Measurements from ENCODE around the gene BRF1.

BRF1 gene

GRCh38 chr14:105209091-105209490 lies 91.7 kb downstream of the BRF1 start:
- H3K36me3 ChIP-seq (ENCODE audit: insufficient read depth, low read length), result peaks cover 35% of the 10 kb centered on the region; the same call in 1 of the 2 replicates
- H3K27me3 ChIP-seq (ENCODE audit: insufficient read depth, low read length, poor library complexity, severe bottlenecking), result no peaks in the 10 kb centered on the region
- H2AFZ ChIP-seq (ENCODE audit: low read length), result no peak overlapping the region
- H3K4me1 ChIP-seq (ENCODE audit: insufficient read depth, low read length, poor library complexity, severe bottlenecking), result no peaks in the 10 kb centered on the region
- no peaks in the 10 kb centered on the region for H4K20me1 ChIP-seq (ENCODE audit: insufficient read depth, low read length, poor library complexity, severe bottlenecking)
- no peak overlapping the region for H3K4me2 ChIP-seq (ENCODE audit: low read depth, low read length, poor library complexity, severe bottlenecking)
- no peak overlapping the region for H3K4me3 ChIP-seq (ENCODE audit: low read length, poor library complexity, severe bottlenecking)
- H3K9me3 ChIP-seq (ENCODE audit: insufficient read depth, low read depth, low read length), result no peaks in the 10 kb centered on the region
- TF ChIP-seq EZH2phosphoT487 (IDR thresholded peaks at IDR 0.05; ENCODE audit: borderline replicate concordance) (no peak), CTCF (conservative IDR thresholded peaks at IDR 0.05; ENCODE audit: low read length) (no peak)
- no peaks in the 10 kb centered on the region for H3K79me2 ChIP-seq (ENCODE audit: insufficient read depth, low read length)
- H3K9ac ChIP-seq (ENCODE audit: low read depth, low read length, poor library complexity, severe bottlenecking), result no peak overlapping the region
- no peaks in the 10 kb centered on the region for H3K9me2 ChIP-seq (replicated peaks; ENCODE audit: low read depth, low read length)
- no peaks in the 10 kb centered on the region for H3F3A ChIP-seq (ENCODE audit: low read depth)

DNA sequence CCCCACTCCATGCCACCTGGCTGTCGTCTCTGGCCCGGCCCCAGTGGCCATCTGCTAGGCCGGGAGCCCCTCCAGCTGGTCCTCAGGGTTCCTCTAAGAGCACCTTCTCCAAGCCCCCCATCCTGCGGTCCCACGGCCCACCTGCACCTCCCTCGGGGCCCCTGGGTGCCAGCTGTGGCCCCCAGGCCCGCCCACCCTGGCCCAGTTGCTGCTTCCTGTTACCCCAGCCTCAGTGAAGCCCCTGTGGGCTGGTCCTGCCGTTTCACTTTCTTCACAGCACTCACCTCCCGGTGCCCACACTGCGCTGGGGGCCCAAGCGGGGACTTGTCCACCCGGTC lies 92.1 kb downstream of the BRF1 start:
- Histone ChIP-seq H2AFZ (ENCODE audit: low read length) (no peak overlapping the region), H3K27me3 (ENCODE audit: insufficient read depth, low read length, poor library complexity, severe bottlenecking) (no peaks in the 10 kb centered on the region), H3K4me3 (ENCODE audit: low read length, poor library complexity, severe bottlenecking) (no peak overlapping the region), H3K4me1 (ENCODE audit: insufficient read depth, low read length, poor library complexity, severe bottlenecking) (no peaks in the 10 kb centered on the region), H3K79me2 (ENCODE audit: insufficient read depth, low read length) (no peaks in the 10 kb centered on the region), H3K9me2 (replicated peaks; ENCODE audit: low read depth, low read length) (no peaks in the 10 kb centered on the region), H4K20me1 (ENCODE audit: insufficient read depth, low read length, poor library complexity, severe bottlenecking) (no peaks in the 10 kb centered on the region), H3K4me2 (ENCODE audit: low read depth, low read length, poor library complexity, severe bottlenecking) (no peak overlapping the region), H3K9ac (ENCODE audit: low read depth, low read length, poor library complexity, severe bottlenecking) (no peak overlapping the region), H3K9me3 (ENCODE audit: insufficient read depth, low read depth, low read length) (no peaks in the 10 kb centered on the region), H3F3A (ENCODE audit: low read depth) (no peaks in the 10 kb centered on the region), H3K36me3 (ENCODE audit: insufficient read depth, low read length) (peaks cover 35% of the 10 kb centered on the region; the same call in 1 of the 2 replicates)
- TF ChIP-seq CTCF (conservative IDR thresholded peaks at IDR 0.05; ENCODE audit: low read length) (no peak), EZH2phosphoT487 (IDR thresholded peaks at IDR 0.05; ENCODE audit: borderline replicate concordance) (no peak)

GRCh38 chr14:105207996-105208737 lies 92.6 kb downstream of the BRF1 start:
- TF ChIP-seq CTCF (conservative IDR thresholded peaks at IDR 0.05; ENCODE audit: low read length) (no peak), EZH2phosphoT487 (IDR thresholded peaks at IDR 0.05; ENCODE audit: borderline replicate concordance) (no peak)
- Histone ChIP-seq H3K4me1 (ENCODE audit: insufficient read depth, low read length, poor library complexity, severe bottlenecking) (peaks cover 2% of the 10 kb centered on the region), H3K79me2 (ENCODE audit: insufficient read depth, low read length) (no peaks in the 10 kb centered on the region), H3K36me3 (ENCODE audit: insufficient read depth, low read length) (peaks cover 34% of the 10 kb centered on the region; the same call in 1 of the 2 replicates), H3K4me2 (ENCODE audit: low read depth, low read length, poor library complexity, severe bottlenecking) (no peak overlapping the region), H3K9me2 (replicated peaks; ENCODE audit: low read depth, low read length) (no peaks in the 10 kb centered on the region), H3F3A (ENCODE audit: low read depth) (no peaks in the 10 kb centered on the region), H3K9me3 (ENCODE audit: insufficient read depth, low read depth, low read length) (no peaks in the 10 kb centered on the region), H3K9ac (ENCODE audit: low read depth, low read length, poor library complexity, severe bottlenecking) (no peak overlapping the region), H4K20me1 (ENCODE audit: insufficient read depth, low read length, poor library complexity, severe bottlenecking) (no peaks in the 10 kb centered on the region), H3K27me3 (ENCODE audit: insufficient read depth, low read length, poor library complexity, severe bottlenecking) (no peaks in the 10 kb centered on the region), H3K4me3 (ENCODE audit: low read length, poor library complexity, severe bottlenecking) (no peak overlapping the region), H2AFZ (ENCODE audit: low read length) (no peak overlapping the region)
